GM19455 (cell line): Measurements from ENCODE around the gene WTAP.
"Not testable (repeated sequence)": the region's sequence is repeated elsewhere in the genome, so short reads cannot be mapped to it uniquely, and the experiment has no call there.

Experiments
- ATAC-seq: cut with Tn5 transposase; IDR thresholded peaks from one replicate; pipeline ENCODE4 v1.9.1; 2021; ENCODE audit not compliant: unreplicated experiment

The WTAP gene

DNA sequence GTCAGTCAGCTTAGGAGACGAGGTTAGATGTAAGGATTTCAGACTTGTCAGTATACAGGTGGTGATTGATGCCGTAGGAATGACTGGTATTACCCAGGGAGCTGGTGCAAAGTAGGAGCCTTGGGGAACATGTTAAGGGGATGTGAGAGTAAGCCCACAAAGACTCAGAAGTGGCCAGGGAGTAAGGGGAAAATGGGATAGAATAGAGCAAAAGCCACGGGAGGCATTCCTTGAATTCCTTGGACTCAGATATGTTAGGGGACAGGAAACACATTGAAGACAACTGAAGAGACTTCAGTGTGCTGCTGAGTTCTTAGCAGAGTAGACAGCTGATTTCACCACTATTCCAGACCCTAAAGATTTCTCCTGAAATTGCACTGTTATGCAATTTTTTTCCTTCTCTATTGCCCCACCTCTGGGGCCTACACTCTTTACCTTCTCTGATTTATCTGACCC is 33.3 kb downstream of the WTAP start:
- no peak for ATAC-seq

DNA sequence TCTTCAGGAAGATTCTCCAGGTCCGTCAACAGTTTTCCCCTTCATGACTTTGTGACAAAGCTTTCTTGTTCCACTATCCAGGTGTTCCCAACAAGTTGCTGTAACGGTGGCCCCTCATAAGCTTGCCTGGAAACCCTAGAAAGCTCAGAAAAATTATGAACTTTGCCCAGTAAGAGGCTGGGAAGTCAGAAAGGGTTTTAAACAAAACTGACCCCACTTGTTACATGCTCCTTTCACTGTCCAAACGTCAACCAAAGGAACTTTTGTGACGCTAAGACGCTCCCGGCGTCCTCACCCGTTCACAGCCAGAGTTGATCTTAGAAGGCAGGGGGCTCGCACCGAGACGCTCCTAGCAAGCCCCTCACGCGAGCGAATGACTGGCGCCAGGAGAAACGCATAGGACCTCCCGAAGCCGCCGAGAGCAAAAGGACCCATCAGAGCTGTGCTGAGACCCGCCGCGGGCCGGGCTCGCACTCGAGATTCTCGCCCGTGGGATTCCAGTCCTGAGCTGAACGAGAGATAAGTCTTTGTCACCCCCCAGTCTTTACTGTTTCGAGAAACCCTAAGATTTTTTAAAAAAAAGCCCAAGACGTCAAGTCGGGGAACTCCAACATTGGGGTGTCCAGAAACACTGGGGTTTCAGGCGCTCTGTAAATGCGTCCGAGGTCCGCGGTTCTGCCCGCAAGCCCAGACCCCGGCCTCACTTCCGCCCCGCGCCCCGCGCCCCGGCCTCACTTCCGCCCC is 34.0 kb downstream of the WTAP start:
- peak; percentile 0 for ATAC-seq

DNA sequence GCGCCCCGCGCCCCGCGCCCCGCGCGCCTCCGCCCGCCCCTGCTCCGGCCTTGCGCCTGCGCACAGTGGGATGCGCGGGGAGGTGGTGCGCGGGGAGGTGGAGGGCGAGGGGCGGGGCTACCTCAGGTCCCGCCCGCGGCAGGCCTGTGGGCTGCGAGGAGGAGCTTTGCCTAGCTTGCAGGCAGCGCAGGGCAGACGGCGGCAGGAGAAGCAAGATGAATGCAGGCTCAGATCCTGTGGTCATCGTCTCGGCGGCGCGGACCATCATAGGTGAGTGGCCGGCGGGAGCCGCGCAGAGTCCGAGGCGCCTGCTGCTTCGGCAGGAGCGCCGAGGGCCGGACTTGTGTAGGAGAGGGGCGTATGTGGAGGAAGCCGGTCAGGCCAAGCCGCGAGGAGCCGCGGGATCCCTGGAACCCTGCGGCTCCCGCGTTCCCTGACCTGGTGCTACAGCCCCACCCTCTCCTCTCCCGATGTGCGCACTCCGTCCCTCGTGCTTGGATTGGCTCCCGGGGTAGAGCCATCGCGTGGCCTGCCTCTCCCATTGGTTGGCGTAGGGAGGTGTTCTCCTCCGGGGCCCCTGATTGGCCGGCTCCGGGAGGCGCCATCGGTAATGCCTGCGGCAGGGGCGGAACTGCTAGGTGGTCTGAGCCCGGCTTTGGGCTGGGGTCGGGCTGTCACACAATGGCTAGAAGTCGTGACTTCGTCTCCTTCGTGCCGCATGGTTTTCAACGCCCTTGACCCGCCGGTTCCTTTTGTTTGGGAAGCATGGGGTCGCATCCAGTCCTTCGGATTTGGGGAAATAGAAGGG is 34.8 kb downstream of the WTAP start, which contains the start of gene ACAT2:
Gene ACAT2 (plus strand): TSS at position 173 of the 808 bp plus-strand sequence. CDS start 43 bp downstream, at position 216.
- peak; percentile 98 for ATAC-seq

DNA sequence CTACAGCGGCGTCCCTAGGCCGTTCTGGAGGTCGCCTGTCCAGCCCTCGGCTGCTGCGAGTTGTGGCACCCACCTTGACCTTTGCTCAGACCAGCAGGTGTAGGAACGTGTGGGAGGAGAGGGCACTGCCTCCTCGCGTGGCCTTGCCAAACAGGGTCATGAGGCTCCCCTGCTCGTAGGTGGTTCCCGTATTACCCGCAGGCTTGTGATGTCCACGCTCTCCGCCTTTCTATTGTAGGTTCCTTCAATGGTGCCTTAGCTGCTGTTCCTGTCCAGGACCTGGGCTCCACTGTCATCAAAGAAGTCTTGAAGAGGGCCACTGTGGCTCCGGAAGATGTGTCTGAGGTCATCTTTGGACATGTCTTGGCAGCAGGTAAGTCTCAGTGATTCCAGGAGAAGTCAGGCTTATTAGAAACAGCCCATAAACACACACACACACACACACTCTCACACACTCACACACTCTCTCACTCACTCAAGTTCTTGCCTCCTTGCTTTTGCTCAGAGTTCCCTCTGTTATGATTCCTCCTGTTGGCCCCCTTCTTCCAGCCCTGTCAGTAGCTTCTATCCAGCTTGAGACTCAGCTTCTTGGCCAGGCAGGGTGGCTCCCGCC is 35.5 kb downstream of the WTAP start:
- peak; percentile 4 for ATAC-seq

DNA sequence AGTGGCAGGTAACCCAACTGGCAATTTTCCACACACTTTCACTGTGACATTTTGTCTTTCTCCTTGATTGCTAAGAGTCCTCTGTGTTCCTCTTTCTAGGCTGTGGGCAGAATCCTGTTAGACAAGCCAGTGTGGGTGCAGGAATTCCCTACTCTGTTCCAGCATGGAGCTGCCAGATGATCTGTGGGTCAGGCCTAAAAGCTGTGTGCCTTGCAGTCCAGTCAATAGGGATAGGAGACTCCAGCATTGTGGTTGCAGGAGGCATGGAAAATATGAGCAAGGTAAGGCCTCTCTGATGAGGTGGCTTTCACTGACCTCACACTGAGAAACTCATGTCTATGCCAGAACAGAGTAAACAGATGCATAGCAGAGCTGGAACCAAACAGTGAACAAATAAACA is 39.6 kb downstream of the WTAP start:
- ATAC-seq: no peak

DNA sequence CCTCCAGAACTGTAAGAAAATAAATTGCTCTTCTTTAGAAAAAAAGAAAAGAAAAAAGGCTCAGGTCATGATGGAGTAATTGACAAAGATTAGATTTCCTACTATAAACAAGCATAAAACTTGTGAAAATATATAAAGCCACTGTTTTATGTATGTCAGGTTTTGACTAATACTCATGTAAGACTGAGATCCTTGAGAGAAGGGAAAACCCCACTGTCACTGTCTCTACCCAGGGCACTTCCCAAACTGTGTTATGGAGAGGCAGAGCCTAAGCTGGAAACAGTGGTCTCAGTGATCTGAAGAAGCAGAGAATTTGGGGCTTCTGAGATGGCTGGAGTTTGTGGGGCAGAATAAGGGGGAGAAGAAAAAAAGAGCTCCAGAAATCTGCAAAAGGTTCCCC is 42.2 kb downstream of the WTAP start:
- no peak for ATAC-seq

DNA sequence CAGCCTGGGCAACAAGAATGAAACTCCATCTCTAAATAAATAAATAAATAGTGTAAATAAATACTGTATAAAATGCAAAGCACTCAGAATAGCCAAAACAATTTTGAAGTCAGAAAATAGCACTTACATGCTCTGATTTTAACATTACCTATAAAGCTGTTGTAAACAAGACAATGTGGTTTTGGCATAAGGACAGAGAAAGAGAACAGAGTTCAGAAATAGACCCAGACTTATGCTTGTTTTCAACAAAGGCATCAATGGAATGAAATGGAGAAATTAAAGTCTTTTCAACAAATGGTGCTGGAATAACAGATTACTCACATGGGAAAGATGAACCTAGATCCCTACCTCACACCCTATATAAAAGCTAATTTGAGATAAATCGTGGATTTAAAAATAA is 44.9 kb downstream of the WTAP start:
- no peak for ATAC-seq

DNA sequence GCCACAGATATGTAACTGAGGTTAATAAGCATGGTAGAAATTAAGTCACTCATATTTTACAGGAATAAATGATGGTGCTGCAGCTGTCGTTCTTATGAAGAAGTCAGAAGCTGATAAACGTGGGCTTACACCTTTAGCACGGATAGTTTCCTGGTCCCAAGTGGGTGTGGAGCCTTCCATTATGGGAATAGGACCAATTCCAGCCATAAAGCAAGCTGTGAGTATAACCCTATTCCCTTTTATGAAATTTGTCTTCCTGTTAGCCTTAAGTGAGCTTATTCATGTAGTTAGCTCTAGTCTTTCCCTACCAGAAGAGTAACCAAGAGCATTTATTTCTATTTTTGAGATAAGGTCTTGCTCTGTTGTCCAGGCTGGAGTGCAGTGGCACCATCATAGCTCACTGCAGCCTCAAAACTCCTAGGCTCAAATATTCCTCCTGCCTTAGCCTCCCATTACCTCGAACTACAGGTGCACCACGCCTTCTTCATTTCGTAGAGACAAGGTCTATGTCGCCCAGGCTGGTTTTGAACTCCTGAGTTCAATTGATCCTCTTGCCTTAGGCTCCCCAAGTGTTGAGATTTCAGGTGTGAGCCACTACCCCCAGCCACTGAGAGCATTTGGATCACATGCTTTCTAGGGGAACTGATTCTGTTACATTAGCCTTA is 50.1 kb downstream of the WTAP start:
- ATAC-seq: no peak

DNA sequence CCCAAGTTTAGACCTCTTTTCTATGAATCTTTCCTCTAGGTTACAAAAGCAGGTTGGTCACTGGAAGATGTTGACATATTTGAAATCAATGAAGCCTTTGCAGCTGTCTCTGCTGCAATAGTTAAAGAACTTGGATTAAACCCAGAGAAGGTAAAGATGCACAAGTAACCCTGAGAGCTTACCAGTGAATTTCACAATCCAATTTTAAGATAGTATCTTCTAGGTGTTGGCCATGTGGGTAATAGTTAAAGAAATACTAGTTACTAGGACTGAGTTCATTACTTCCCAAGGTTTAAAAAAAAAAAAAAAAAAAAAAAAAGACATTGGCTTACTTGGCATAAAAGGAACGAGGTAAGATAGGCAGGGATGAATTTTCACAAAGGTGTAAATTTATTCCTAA is 50.8 kb downstream of the WTAP start:
- ATAC-seq: no peak

DNA sequence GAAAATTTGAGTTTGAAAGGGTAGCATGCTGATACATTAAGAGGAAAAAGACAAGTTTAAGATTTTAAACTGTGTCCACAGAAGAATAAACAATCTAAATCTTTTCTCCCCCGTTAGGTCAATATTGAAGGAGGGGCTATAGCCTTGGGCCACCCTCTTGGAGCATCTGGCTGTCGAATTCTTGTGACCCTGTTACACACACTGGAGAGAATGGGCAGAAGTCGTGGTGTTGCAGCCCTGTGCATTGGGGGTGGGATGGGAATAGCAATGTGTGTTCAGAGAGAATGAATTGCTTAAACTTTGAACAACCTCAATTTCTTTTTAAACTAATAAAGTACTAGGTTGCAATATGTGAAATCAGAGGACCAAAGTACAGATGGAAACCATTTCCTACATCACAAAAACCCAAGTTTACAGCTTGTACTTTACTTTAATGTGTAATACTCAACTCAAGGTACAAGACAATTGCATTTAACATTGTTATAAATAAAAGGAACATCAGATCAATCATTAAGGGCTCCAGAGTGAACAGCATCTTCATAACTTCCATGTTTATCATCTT is 51.3 kb downstream of the WTAP start:
- ATAC-seq: no peak

DNA sequence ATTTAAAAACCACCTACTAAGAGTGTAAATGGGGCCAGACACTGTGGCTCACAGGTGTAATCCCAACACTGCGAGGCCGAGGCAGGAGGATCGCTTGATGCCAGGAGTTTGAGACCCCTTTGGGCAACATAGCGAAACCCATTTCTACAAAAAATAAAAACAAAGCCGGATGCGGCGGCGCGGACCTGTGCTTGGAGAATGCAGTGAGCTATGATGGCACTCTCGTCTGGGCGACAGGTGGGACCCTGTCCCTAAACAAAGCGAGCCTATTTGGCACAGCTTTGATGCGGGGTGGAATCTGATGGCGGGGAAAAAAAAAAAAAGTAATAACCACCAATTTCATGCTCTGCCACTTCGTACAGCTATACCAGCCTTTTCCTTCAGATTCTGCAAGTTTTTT is 61.0 kb downstream of the WTAP start:
- no peak for ATAC-seq

DNA sequence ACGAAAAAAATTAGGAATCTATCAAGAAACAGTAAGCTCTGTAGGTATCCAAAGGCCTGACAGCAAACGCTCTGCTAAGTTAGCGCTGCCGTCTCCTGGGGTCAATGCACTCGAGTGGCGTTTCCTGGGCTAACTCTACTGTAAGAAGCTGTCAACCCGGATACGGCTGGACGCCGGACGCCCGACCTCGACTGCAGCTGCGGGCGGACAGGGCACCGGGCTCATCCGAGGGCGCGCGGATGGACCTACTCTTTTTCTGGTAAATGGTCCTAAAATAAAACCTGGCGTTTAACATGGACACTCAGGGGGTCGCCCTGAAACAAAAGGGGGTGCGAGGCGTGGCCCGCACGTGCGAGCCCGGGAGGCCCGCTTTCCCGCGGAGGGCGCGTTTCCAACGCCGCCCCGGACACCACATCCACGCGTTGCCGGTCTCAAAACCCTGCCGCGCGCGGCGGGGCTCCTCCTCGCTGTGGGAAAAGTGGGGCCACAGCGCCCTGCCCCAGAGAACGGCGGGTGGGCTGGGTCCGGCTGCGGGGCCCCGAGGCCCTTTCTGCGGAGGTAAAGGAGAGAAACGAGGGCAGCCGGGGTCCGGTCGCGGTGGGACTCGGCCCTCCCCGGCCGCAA is 61.6 kb downstream of the WTAP start:
- ATAC-seq: peak; percentile 0

DNA sequence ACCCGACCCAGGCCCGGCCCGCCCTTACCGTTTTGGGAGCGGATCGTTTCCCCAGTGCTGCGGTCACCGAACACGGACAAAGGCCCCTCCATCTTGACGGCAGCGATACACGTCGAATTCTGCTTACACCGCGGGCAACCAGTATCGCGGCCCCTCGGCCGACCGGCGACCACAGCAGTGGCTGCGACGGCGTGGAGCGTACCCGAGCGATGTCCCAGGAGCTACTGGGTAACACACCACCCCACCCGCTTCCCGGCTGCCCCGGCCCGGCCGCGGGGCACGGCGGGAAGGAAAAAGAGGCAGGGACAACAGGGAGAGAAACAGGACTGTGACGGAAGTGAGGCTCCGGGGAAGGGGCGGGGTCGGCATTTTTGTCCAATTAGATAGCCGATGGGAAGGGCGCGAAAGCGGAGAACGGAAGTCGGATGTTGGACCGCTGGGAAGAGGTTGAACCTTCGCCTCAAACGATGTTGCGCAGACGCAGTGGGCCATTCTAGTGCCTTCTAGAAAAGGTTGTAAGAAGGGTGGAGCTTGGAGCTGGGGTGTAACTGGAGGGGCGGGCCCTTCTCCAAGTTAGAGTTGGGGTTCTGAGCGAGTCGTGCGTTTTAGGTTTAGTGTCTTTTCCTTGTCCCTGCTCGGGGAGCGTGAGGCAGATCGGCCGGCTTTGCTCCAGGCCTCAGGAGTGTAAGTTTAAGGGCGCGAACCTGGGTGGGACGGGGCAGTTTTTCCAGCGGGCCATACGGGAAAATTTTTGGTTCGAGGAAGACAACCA is 62.3 kb downstream of the WTAP start, which contains the start of gene TCP1:
Gene TCP1 (minus strand): TSS at position 226 of the 772 bp plus-strand sequence. CDS start 134 bp downstream, at position 92.
- ATAC-seq: peak; percentile 67

DNA sequence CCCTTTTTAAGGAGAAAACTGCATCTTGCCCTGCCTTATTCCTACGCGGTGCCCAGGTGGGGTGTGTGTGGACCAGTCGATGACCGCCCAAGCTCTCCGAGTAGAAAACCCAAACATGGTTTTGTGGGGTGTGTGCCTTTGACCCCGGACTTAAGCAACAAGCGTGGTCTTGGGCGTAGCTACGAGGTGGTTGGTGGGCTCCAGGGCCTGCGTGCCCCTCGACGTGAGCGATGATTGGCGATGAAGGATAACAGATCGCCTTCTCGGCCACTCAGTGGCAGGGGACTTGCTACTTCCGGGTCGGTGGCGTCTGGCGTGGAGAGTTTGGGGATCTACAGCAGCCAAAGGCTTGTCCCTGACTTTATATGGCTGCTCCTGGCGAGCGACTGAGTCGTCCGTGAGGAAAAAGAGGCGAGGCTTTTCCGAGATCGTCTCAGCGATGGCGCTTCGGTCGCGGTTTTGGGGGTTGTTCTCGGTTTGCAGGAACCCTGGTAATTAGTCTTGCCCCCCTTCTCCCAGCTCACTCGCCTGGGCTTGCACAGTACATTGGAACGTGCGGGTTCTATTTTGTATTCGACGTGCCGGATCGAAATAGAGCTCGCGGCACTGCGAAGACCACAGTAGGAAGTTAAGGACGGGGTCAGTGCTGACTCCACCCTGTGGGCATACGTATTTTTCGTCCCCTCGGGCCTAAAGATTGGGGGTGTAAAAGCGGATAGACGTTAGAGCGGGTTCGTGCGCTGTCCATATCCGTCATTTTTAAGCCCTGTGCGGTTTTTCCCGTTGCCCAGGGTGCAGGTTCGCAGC is 63.0 kb downstream of the WTAP start, which contains the start of gene MRPL18:
Gene MRPL18 (plus strand): TSS at position 319 of the 807 bp plus-strand sequence. CDS start 121 bp downstream, at position 440.
- ATAC-seq: peak; percentile 81

DNA sequence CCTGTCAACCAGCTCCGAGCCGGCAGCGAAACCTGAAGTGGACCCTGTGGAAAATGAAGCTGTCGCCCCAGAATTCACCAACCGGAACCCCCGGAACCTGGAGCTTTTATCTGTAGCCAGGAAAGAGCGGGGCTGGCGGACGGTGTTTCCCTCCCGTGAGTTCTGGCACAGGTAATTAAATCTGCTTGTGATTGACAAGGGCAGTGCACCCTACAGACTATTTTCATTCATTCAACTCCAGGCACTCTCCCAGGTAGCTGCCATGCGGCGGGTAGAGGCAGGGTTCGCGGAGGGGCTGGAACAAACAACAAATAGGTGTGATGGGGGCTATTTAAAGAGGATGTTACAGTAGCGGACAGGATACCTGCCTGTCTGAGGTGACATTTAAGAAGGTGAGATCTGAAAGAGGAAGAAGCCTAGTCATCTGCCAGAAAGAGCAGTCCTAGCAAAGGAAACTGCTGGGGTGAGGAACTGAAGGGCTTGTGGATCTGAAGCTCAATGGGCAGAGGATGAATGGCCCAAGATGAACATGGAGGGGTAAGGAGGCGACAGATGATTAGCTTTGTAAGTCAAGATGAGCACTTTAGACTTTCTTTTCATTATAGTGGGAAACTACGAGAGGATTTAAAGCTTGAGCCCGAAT is 63.8 kb downstream of the WTAP start:
- no peak for ATAC-seq

DNA sequence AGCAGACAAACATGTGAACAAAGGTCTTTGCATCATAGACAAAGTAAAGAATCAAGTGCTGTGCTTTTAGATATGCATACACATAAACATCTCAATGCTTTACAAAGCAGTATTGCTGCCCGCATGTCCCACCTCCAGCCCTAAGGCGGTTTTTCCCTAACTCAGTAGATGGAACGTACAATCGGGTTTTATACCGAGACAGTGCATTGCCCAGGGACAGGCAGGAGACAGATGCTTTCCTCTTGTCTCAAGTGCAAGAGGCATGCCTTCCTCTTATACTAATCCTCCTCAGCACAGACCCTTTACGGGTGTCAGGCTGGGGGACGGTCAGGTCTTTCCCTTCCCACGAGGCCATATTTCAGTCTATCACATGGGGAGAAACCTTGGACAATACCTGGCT is 67.7 kb downstream of the WTAP start:
- not testable (repeated sequence) for ATAC-seq

DNA sequence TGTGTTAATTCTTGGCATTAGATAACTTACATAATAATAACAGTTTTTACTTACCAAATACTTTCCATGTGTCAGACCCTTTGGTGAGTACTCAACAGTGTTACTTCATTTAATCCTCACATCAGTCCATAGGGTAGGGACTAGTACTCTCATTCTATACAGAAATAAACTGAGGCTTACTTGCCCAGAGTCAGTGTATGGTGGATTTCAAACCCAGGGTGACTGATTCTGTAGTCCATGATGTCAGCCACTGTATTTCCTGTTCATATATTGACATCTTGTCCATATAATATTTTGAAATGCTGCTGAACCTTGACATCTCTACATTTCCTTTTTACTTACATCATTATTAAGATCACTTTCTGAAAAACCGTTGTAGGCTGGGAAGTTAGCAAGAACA is 70.2 kb downstream of the WTAP start:
- ATAC-seq: no peak
